ENCODE measurements around the gene KIRREL3.

Gene KIRREL3

GRCh38 chr11:126462422-126462821 is 538.1 kb downstream of the KIRREL3 start:
- DNase-seq (ENCODE audit: low read depth): no peak
- TF ChIP-seq CTCF (IDR thresholded peaks at IDR 0.05; ENCODE audit: insufficient read depth, low read depth, low read length, missing control alignments): no peak
- no peak overlapping the region for H3K4me3 ChIP-seq (ENCODE audit: low read length)

- TF ChIP-seq CTCF (IDR thresholded peaks at IDR 0.05; ENCODE audit: insufficient read depth, low read depth, low read length, missing control alignments): no peak
- DNase-seq (ENCODE audit: low read depth): no peak
- no peak overlapping the region for H3K4me3 ChIP-seq (ENCODE audit: low read length)
Observed at GRCh38 chr11:126461996-126462395, 538.6 kb downstream of the KIRREL3 start.

GRCh38 chr11:126461096-126461440 is 539.5 kb downstream of the KIRREL3 start:
- H3K4me3 ChIP-seq (ENCODE audit: low read length): no peak overlapping the region
- TF ChIP-seq CTCF (IDR thresholded peaks at IDR 0.05; ENCODE audit: insufficient read depth, low read depth, low read length, missing control alignments): no peak
- DNase-seq (ENCODE audit: low read depth): no peak

- H3K4me3 ChIP-seq (ENCODE audit: low read length): no peak overlapping the region
- no peak for DNase-seq (ENCODE audit: low read depth)
- no peak for TF ChIP-seq CTCF (IDR thresholded peaks at IDR 0.05; ENCODE audit: insufficient read depth, low read depth, low read length, missing control alignments)
Observed at GRCh38 chr11:126460417-126461095, 540.0 kb downstream of the KIRREL3 start.

- no peak overlapping the region for H3K4me3 ChIP-seq (ENCODE audit: low read length)
Observed at GRCh38 chr11:126459691-126460281, 540.8 kb downstream of the KIRREL3 start.

GRCh38 chr11:126457817-126458216 is 542.8 kb downstream of the KIRREL3 start:
- no peak overlapping the region for H3K4me3 ChIP-seq (ENCODE audit: low read length)
- no peak for TF ChIP-seq CTCF (IDR thresholded peaks at IDR 0.05; ENCODE audit: insufficient read depth, low read depth, low read length, missing control alignments)
- DNase-seq (ENCODE audit: low read depth): no peak

More at GRCh38 chr11:126459691-126460281, 540.8 kb downstream of the KIRREL3 start:
- no peak for DNase-seq (ENCODE audit: low read depth)
- TF ChIP-seq CTCF (IDR thresholded peaks at IDR 0.05; ENCODE audit: insufficient read depth, low read depth, low read length, missing control alignments): no peak

Measured in epithelial cell of esophagus (primary cell).